Osteocyte (in vitro differentiated cells): ENCODE measurements around the gene KCTD3. TPM values are rescaled to one million over a fixed set of nuclear protein-coding genes. Genes with fewer than 3 reads are reported as not detected.
A peak's percentile ranks its signal among the peaks of the same experiment; 100 is the strongest.

Experiments
- DNase-seq: peaks from one replicate; pipeline ENCODE4 v3.0.0; 2021; ENCODE audit warnings: mixed read lengths; ENCODE audit not compliant: unreplicated experiment; ENCODE audit errors: extremely low spot score
- H3K27ac Mint-ChIP-seq: one replicate; pipeline ENCODE4 v1.8.0; 2021; ENCODE audit warnings: mild to moderate bottlenecking, mixed read lengths; ENCODE audit not compliant: unreplicated experiment
- H3K27me3 Mint-ChIP-seq: one replicate; pipeline ENCODE4 v1.8.0; 2021; ENCODE audit warnings: mixed read lengths; ENCODE audit not compliant: unreplicated experiment
- H3K36me3 Mint-ChIP-seq: one replicate; pipeline ENCODE4 v1.8.0; 2021; ENCODE audit warnings: mixed read lengths; ENCODE audit not compliant: unreplicated experiment
- H3K4me1 Mint-ChIP-seq: one replicate; pipeline ENCODE4 v1.8.0; 2021; ENCODE audit warnings: mixed read lengths; ENCODE audit not compliant: unreplicated experiment
- H3K4me3 Mint-ChIP-seq: one replicate; pipeline ENCODE4 v1.8.0; 2021; ENCODE audit warnings: mild to moderate bottlenecking, moderate library complexity, mixed read lengths; ENCODE audit not compliant: unreplicated experiment
- H3K9me3 Mint-ChIP-seq: one replicate; pipeline ENCODE4 v1.8.0; 2021; ENCODE audit warnings: mixed read lengths; ENCODE audit not compliant: unreplicated experiment
- CTCF ChIP-seq: fragments of 200-600 bp; sonication (generic); IDR thresholded peaks from 2 replicates; pipeline ENCODE4 v1.5.0; 2021; ENCODE audit warnings: antibody characterized with exemption, mild to moderate bottlenecking, moderate library complexity
- total RNA-seq: library from RNA; stranded (reverse); gene quantifications from 2 replicates; pipeline ENCODE4 v1.2.1, GENCODE V29; 2021

The KCTD3 gene
- total RNA-seq, 1 donor from 2014 or later = 32.8 TPM

DNA sequence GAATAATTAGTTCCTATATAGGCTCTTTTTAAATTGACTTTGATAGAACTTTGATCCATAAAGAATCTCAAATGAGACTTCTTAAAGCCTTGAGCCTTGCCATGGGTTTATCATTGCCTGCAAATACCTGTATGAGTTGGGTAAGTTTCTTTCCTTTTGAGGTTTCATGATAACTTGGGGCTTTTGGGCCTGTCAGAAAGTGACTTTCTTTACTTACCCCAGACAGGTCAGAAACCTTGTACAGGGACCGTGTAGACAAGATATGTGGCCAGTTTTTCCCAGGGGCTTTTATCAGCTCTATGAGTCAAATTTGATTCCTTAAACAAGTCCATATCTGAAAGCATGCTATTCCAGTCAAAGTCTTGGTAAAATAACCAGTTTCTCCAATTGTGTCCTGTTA lies 17.3 kb downstream of the KCTD3 start:
- Mint-ChIP-seq H3K4me1 (peaks cover 5% of the 10 kb centered on the region), H3K27me3 (no peaks in the 10 kb centered on the region), H3K4me3 (no peak overlapping the region), H3K9me3 (peaks cover 8% of the 10 kb centered on the region), H3K36me3 (peaks cover 49% of the 10 kb centered on the region), H3K27ac (no peak overlapping the region)
- no peak for DNase-seq
- no peak for TF ChIP-seq CTCF

- H3K9me3 Mint-ChIP-seq = peaks cover 12% of the 10 kb centered on the region
- H3K36me3 Mint-ChIP-seq = peaks cover 26% of the 10 kb centered on the region
- H3K27ac Mint-ChIP-seq = no peak overlapping the region
- peaks cover 21% of the 10 kb centered on the region for H3K4me1 Mint-ChIP-seq
- H3K4me3 Mint-ChIP-seq = no peak overlapping the region
- TF ChIP-seq CTCF = no peak
- no peaks in the 10 kb centered on the region for H3K27me3 Mint-ChIP-seq
- no peak for DNase-seq
Measured at GRCh38 chr1:215589650-215590435, 22.7 kb downstream of the KCTD3 start.

DNA sequence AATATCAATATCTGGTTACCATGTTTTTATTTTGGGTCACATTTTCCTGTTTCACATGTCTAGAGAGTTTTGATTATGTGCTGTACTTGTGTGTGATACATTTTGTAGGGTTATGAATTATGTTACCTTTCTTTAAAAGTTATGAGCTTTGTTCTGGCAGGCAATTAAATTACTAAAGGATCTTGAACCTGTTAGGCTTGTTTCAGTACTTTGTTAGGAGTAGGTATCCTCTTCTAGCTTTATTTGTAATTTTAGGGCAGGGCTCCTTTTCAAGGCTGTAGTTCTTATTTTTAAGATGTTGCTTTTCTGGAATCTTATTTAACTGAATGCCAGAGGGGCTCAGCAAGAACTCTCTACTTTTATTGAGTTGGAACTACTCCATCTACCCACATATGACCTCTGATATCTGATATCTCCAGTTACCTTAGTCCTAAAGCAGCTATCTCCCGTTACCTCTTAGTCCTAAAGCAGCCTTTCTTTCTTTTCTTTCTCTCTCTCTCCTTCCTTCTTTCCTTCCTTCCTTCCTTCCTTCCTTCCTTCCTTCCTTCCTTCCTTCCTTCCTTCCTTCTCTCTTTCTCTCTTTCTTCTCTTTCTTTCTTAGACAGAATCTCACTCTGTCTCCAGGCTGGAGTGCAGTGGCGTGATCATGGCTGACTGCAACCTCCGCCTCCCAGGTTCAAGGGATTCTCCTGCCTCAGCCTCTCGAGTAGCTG lies 23.8 kb downstream of the KCTD3 start:
- no peak overlapping the region for H3K27ac Mint-ChIP-seq
- no peaks in the 10 kb centered on the region for H3K27me3 Mint-ChIP-seq
- peaks cover 29% of the 10 kb centered on the region for H3K4me1 Mint-ChIP-seq

DNA sequence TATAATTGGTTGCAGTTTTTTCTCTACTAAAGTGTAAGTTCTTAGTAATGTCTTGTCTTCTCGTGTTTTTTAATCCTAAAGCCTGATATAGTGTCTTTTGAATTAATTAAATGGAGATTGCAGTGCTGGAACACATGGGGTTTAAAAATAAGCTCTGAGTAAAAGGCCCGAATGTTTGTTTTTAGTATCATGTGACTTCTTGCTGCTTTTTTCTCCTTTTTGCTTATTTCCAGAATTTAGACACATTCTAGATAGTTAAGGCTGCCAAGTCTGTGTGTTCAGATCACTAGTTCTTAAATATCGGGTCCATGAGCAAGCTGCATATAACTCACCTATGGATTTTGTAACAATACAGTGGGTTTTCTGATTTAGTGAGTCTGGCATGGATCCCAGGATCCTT lies 27.5 kb downstream of the KCTD3 start:
- peaks cover 45% of the 10 kb centered on the region for H3K36me3 Mint-ChIP-seq
- peaks cover 6% of the 10 kb centered on the region for H3K9me3 Mint-ChIP-seq
- no peaks in the 10 kb centered on the region for H3K27me3 Mint-ChIP-seq
- H3K4me3 Mint-ChIP-seq = no peak overlapping the region
- peak overlapping the region; percentile 76 for H3K27ac Mint-ChIP-seq
- no peak for TF ChIP-seq CTCF
- DNase-seq = no peak
- H3K4me1 Mint-ChIP-seq = peaks cover 44% of the 10 kb centered on the region

More for the DNA sequence above, 23.8 kb downstream of the KCTD3 start:
- no peak for TF ChIP-seq CTCF
- DNase-seq = no peak
- peaks cover 24% of the 10 kb centered on the region for H3K36me3 Mint-ChIP-seq
- peaks cover 9% of the 10 kb centered on the region for H3K9me3 Mint-ChIP-seq
- no peak overlapping the region for H3K4me3 Mint-ChIP-seq

DNA sequence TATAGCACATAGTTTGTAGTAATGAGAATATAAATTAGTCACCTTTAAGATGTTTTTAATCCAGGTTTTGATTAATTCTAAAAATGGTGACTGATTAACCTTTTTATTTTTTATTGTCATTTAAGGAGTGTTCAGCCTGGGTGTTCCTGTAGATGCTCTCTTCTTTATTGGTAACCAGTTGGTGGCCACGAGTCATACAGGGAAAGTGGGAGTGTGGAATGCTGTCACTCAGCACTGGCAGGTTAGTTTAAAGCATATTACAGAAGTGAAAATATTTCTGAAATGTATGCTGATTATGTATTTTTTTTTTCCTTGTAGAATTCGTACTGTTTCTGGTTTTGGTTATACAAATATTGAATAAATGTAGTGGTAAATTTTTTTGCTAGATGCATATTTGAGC lies 28.1 kb downstream of the KCTD3 start:
- Mint-ChIP-seq H3K27me3 (no peaks in the 10 kb centered on the region), H3K27ac (peak overlapping the region; percentile 76), H3K4me1 (peaks cover 45% of the 10 kb centered on the region), H3K9me3 (peaks cover 4% of the 10 kb centered on the region), H3K4me3 (no peak overlapping the region), H3K36me3 (peaks cover 41% of the 10 kb centered on the region)
- no peak for DNase-seq
- no peak for TF ChIP-seq CTCF
